ENCODE measurements around the gene FAM229B.

GRCh38 chr6:112116221-112116620, 28.8 kb downstream of the FAM229B start:
- no peak for TF ChIP-seq CTCF (conservative IDR thresholded peaks at IDR 0.05)
- no peak for TF ChIP-seq EZH2 (IDR thresholded peaks at IDR 0.05; ENCODE audit: low read depth)
